HEK293 (cell line): ENCODE measurements around the gene CASP14.

Experiments
- CTCF ChIA-PET: fragments of 350-600 bp; formaldehyde crosslinking; extraction: SDS; loops from one replicate; lab custom pipeline; 2021; ENCODE audit warnings: antibody characterized with exemption; lab: Yijun Ruan, JAX
- POLR2A ChIA-PET: fragments of 300-600 bp; formaldehyde crosslinking; extraction: SDS; loops from one replicate; lab custom pipeline; 2020; ENCODE audit warnings: antibody characterized with exemption, inconsistent platforms; lab: Yijun Ruan, JAX
- H3K27ac ChIP-seq: fragments of 200-500 bp; sonication (Bioruptor generic); 2 replicates; pipeline ENCODE4 v1.5.1; 2014; ENCODE audit warnings: low read depth, low read length, control low read depth, inconsistent platforms; ENCODE audit errors: extremely low read depth
- H3K36me3 ChIP-seq, 2 experiments: fragments of 200-500 bp in 1 of 2; sonication (Bioruptor generic) in 1 of 2; 1 replicate in 1 of 2; 2 replicates in 1 of 2; pipeline ENCODE4 v1.5.1; 2014 to 2017; ENCODE audit warnings: inconsistent platforms in 2 of 2, low read length in 2 of 2; ENCODE audit not compliant: control insufficient read depth in 2 of 2, insufficient read depth in 1 of 2
- H3K4me1 ChIP-seq: fragments of 200-500 bp; sonication (Bioruptor generic); 2 replicates; pipeline ENCODE4 v1.5.1; 2014; ENCODE audit warnings: mild to moderate bottlenecking, low read length, inconsistent platforms; ENCODE audit not compliant: control insufficient read depth, insufficient read depth
- H3K4me3 ChIP-seq: 2 replicates; pipeline ENCODE4 v1.5.1; 2011; ENCODE audit warnings: low read depth, mild to moderate bottlenecking, control low read depth, low read length, moderate library complexity
- H3K9me3 ChIP-seq: fragments of 200-500 bp; sonication (Bioruptor generic); 2 replicates; pipeline ENCODE4 v1.5.1; 2014; ENCODE audit warnings: low read depth, low read length, inconsistent platforms; ENCODE audit not compliant: control insufficient read depth, insufficient read depth
- BCL11B ChIP-seq: fragments of 450-650 bp; formaldehyde crosslinking; IDR thresholded peaks from 2 replicates; pipeline ENCODE4 v1.5.1; 2016; ENCODE audit warnings: low read depth, missing biosample characterization, missing genetic modification characterization
- HOXA7 ChIP-seq: sonication (generic); formaldehyde crosslinking; IDR thresholded peaks from 2 replicates; pipeline ENCODE4 v1.8.1; 2022; ENCODE audit warnings: missing genetic modification reagents, borderline replicate concordance
- HOXC10 ChIP-seq: sonication (generic); formaldehyde crosslinking; IDR thresholded peaks from 2 replicates; pipeline ENCODE4 v1.8.1; 2023; ENCODE audit warnings: mild to moderate bottlenecking, missing genetic modification reagents
- MZF1 ChIP-seq: fragments of 450-650 bp; formaldehyde crosslinking; IDR thresholded peaks from 2 replicates; pipeline ENCODE4 v1.5.1; 2017; ENCODE audit warnings: missing biosample characterization, missing genetic modification characterization, borderline replicate concordance
- PRDM1 ChIP-seq: fragments of 450-650 bp; formaldehyde crosslinking; IDR thresholded peaks from 2 replicates; pipeline ENCODE4; 2016; ENCODE audit warnings: missing biosample characterization, missing genetic modification characterization
- PRDM6 ChIP-seq: fragments of 450-650 bp; formaldehyde crosslinking; IDR thresholded peaks from 2 replicates; pipeline ENCODE4 v1.5.1; 2017; ENCODE audit warnings: missing biosample characterization, missing genetic modification characterization
- TCF7L2 ChIP-seq: IDR thresholded peaks from 2 replicates; pipeline ENCODE4 v1.6.1; 2011; ENCODE audit warnings: low read depth, mild to moderate bottlenecking, inconsistent platforms, low read length, moderate library complexity, borderline replicate concordance
- ZBTB10 ChIP-seq: fragments of 450-650 bp; formaldehyde crosslinking; IDR thresholded peaks from 2 replicates; pipeline ENCODE4 v1.5.1; 2016; ENCODE audit warnings: missing biosample characterization, missing genetic modification characterization
- ZBTB44 ChIP-seq: fragments of 450-650 bp; IDR thresholded peaks from 2 replicates; pipeline ENCODE4 v1.5.1; 2018; ENCODE audit warnings: missing biosample characterization, mild to moderate bottlenecking, missing genetic modification characterization
- ZNF114 ChIP-seq: fragments of 450-650 bp; formaldehyde crosslinking; IDR thresholded peaks from 2 replicates; pipeline ENCODE4 v1.5.0; 2017; ENCODE audit warnings: missing biosample characterization, missing genetic modification characterization
- ZNF133 ChIP-seq: fragments of 450-650 bp; formaldehyde crosslinking; IDR thresholded peaks from 2 replicates; pipeline ENCODE4 v1.5.1; 2016; ENCODE audit warnings: missing biosample characterization, missing genetic modification characterization
- ZNF146 ChIP-seq: fragments of 450-650 bp; formaldehyde crosslinking; IDR thresholded peaks from 2 replicates; pipeline ENCODE4 v1.5.1; 2016; ENCODE audit warnings: missing biosample characterization, missing genetic modification characterization
- ZNF174 ChIP-seq: fragments of 450-650 bp; formaldehyde crosslinking; IDR thresholded peaks from 2 replicates; pipeline ENCODE4 v1.5.0; 2017; ENCODE audit warnings: missing biosample characterization, mild to moderate bottlenecking, missing genetic modification characterization
- ZNF221 ChIP-seq: fragments of 450-650 bp; formaldehyde crosslinking; IDR thresholded peaks from 2 replicates; pipeline ENCODE4 v1.5.1; 2017; ENCODE audit warnings: missing biosample characterization, missing genetic modification characterization, borderline replicate concordance
- ZNF280D ChIP-seq: fragments of 450-650 bp; formaldehyde crosslinking; IDR thresholded peaks from 2 replicates; pipeline ENCODE4 v1.5.1; 2016; ENCODE audit warnings: missing biosample characterization, missing genetic modification characterization
- ZNF362 ChIP-seq: fragments of 450-650 bp; formaldehyde crosslinking; IDR thresholded peaks from 2 replicates; pipeline ENCODE4 v1.5.1; 2016; ENCODE audit warnings: missing biosample characterization, missing genetic modification characterization
- ZNF416 ChIP-seq: fragments of 450-650 bp; formaldehyde crosslinking; IDR thresholded peaks from 2 replicates; pipeline ENCODE4 v1.5.1; 2016; ENCODE audit warnings: missing biosample characterization, missing genetic modification characterization
- ZNF621 ChIP-seq: fragments of 450-650 bp; formaldehyde crosslinking; IDR thresholded peaks from 2 replicates; pipeline ENCODE4 v1.5.1; 2017; ENCODE audit warnings: missing biosample characterization, missing genetic modification characterization
- ZNF624 ChIP-seq: fragments of 450-650 bp; formaldehyde crosslinking; IDR thresholded peaks from 2 replicates; pipeline ENCODE4 v1.5.1; 2017; ENCODE audit warnings: missing biosample characterization, missing genetic modification characterization
- ZSCAN5A ChIP-seq: fragments of 450-650 bp; formaldehyde crosslinking; IDR thresholded peaks from 2 replicates; pipeline ENCODE4 v1.5.1; 2016; ENCODE audit warnings: missing biosample characterization, missing genetic modification characterization

The CASP14 gene

GRCh38 chr19:15022752-15023151, 26.5 kb upstream of the CASP14 start (continued):
- no peak for TF ChIP-seq ZNF146 (tag by site-specific recombination)
- TF ChIP-seq MZF1 (tag by site-specific recombination) = no peak

- no peak overlapping the region for H3K4me3 ChIP-seq
- no peaks in the 10 kb centered on the region for H3K36me3 ChIP-seq
- TF ChIP-seq PRDM1 (tag by site-specific recombination) = no peak
- H3K9me3 ChIP-seq = no peaks in the 10 kb centered on the region
- CTCF ChIA-PET = interaction anchor here (0.6 to 2.1 kb wide), 4 partner anchors 29 to 1740 kb away, joined by 5 to 6 read pairs (median 5); no protein-coding TSS in a partner anchor
- no peaks in the 10 kb centered on the region for H3K4me1 ChIP-seq
- no peak overlapping the region for H3K27ac ChIP-seq
- POLR2A ChIA-PET = interaction anchor here (0.7 kb wide), 1 partner anchor 32 kb away, joined by 4 read pairs; no protein-coding TSS in a partner anchor
Observed at GRCh38 chr19:15025217-15025616, 24.1 kb upstream of the CASP14 start.

- POLR2A ChIA-PET = no interaction called here
Observed at GRCh38 chr19:15028490-15028889, 20.8 kb upstream of the CASP14 start.

More at GRCh38 chr19:15028490-15028889, 20.8 kb upstream of the CASP14 start:
- H3K4me1 ChIP-seq = no peaks in the 10 kb centered on the region
- no peaks in the 10 kb centered on the region for H3K36me3 ChIP-seq
- no peak overlapping the region for H3K27ac ChIP-seq
- H3K9me3 ChIP-seq = no peaks in the 10 kb centered on the region
- TF ChIP-seq HOXA7 (CRISPR knock-in tag) = no peak
- no peak for TF ChIP-seq ZNF362 (tag by site-specific recombination)
- TF ChIP-seq HOXC10 (CRISPR knock-in tag) = no peak
- TF ChIP-seq ZBTB44 (tag by site-specific recombination) = no peak
- TF ChIP-seq ZNF174 (tag by site-specific recombination) = no peak
- TF ChIP-seq ZNF146 (tag by site-specific recombination) = no peak
- no peak for TF ChIP-seq ZNF416
- no peak for TF ChIP-seq ZNF280D (tag by site-specific recombination)
- no peak for TF ChIP-seq TCF7L2
- no peak for TF ChIP-seq ZNF133 (tag by site-specific recombination)
- TF ChIP-seq ZNF621 (tag by site-specific recombination) = no peak
- TF ChIP-seq ZBTB10 (tag by site-specific recombination) = no peak
- TF ChIP-seq PRDM6 (tag by site-specific recombination) = no peak
- no peak for TF ChIP-seq ZNF624
- no peak for TF ChIP-seq ZNF114 (tag by site-specific recombination)
- TF ChIP-seq ZNF221 (tag by site-specific recombination) = no peak
- no peak for TF ChIP-seq BCL11B (tag by site-specific recombination)
- no peak for TF ChIP-seq ZSCAN5A (tag by site-specific recombination)
- CTCF ChIA-PET = no interaction called here
- H3K4me3 ChIP-seq = no peak overlapping the region
